ENCODE measurements around the gene ATXN7L2.

The ATXN7L2 gene

GRCh38 chr1:109508001-109508872, 24.5 kb downstream of the ATXN7L2 start:
- Histone ChIP-seq H3K4me1 (ENCODE audit: insufficient read depth, low read length) (peaks cover 13% of the 10 kb centered on the region), H3K27me3 (ENCODE audit: insufficient read depth, low read length) (no peaks in the 10 kb centered on the region), H3K4me3 (ENCODE audit: low read length) (no peak overlapping the region), H3K9me3 (ENCODE audit: low read length) (no peaks in the 10 kb centered on the region), H3K36me3 (ENCODE audit: insufficient read depth, low read length) (no peaks in the 10 kb centered on the region), H2AFZ (ENCODE audit: low read depth, low read length) (no peak overlapping the region)

GRCh38 chr1:109508873-109509175, 25.1 kb downstream of the ATXN7L2 start:
- no peaks in the 10 kb centered on the region for H3K9me3 ChIP-seq (ENCODE audit: low read length)
- H3K27me3 ChIP-seq (ENCODE audit: insufficient read depth, low read length), result no peaks in the 10 kb centered on the region
- H3K4me3 ChIP-seq (ENCODE audit: low read length), result peak overlapping the region; percentile 85
- H2AFZ ChIP-seq (ENCODE audit: low read depth, low read length), result no peak overlapping the region
- H3K4me1 ChIP-seq (ENCODE audit: insufficient read depth, low read length), result peaks cover 13% of the 10 kb centered on the region
- no peaks in the 10 kb centered on the region for H3K36me3 ChIP-seq (ENCODE audit: insufficient read depth, low read length)

GRCh38 chr1:109509176-109510134, 25.8 kb downstream of the ATXN7L2 start, which contains the start of gene AMIGO1:
Gene AMIGO1, minus strand, starts transcription at chr1:109509727. Its CDS starts 815 bp downstream, at chr1:109508912.
- Histone ChIP-seq H3K36me3 (ENCODE audit: insufficient read depth, low read length) (no peaks in the 10 kb centered on the region), H3K4me3 (ENCODE audit: low read length) (peak within 1 kb of the TSS; percentile 85), H3K27me3 (ENCODE audit: insufficient read depth, low read length) (no peaks in the 10 kb centered on the region), H2AFZ (ENCODE audit: low read depth, low read length) (peak within 1 kb of the TSS; percentile 84), H3K9me3 (ENCODE audit: low read length) (no peaks in the 10 kb centered on the region), H3K4me1 (ENCODE audit: insufficient read depth, low read length) (peaks cover 13% of the 10 kb centered on the region)

GRCh38 chr1:109513110-109513710, 29.5 kb downstream of the ATXN7L2 start:
- H3K9me3 ChIP-seq (ENCODE audit: low read length), result no peaks in the 10 kb centered on the region
- H3K36me3 ChIP-seq (ENCODE audit: insufficient read depth, low read length), result no peaks in the 10 kb centered on the region
- peaks cover 12% of the 10 kb centered on the region for H3K27me3 ChIP-seq (ENCODE audit: insufficient read depth, low read length)
- H3K4me1 ChIP-seq (ENCODE audit: insufficient read depth, low read length), result peaks cover 13% of the 10 kb centered on the region
- H3K4me3 ChIP-seq (ENCODE audit: low read length), result no peak overlapping the region
- H2AFZ ChIP-seq (ENCODE audit: low read depth, low read length), result no peak overlapping the region

GRCh38 chr1:109514846-109515245, 31.1 kb downstream of the ATXN7L2 start:
- H2AFZ ChIP-seq (ENCODE audit: low read depth, low read length), result no peak overlapping the region
- H3K4me3 ChIP-seq (ENCODE audit: low read length), result no peak overlapping the region
- no peaks in the 10 kb centered on the region for H3K36me3 ChIP-seq (ENCODE audit: insufficient read depth, low read length)
- H3K27me3 ChIP-seq (ENCODE audit: insufficient read depth, low read length), result peaks cover 12% of the 10 kb centered on the region
- H3K4me1 ChIP-seq (ENCODE audit: insufficient read depth, low read length), result peaks cover 8% of the 10 kb centered on the region
- no peaks in the 10 kb centered on the region for H3K9me3 ChIP-seq (ENCODE audit: low read length)

- Histone ChIP-seq H3K4me1 (ENCODE audit: insufficient read depth, low read length) (peaks cover 7% of the 10 kb centered on the region), H3K9me3 (ENCODE audit: low read length) (no peaks in the 10 kb centered on the region), H3K4me3 (ENCODE audit: low read length) (no peak overlapping the region), H3K36me3 (ENCODE audit: insufficient read depth, low read length) (no peaks in the 10 kb centered on the region), H2AFZ (ENCODE audit: low read depth, low read length) (no peak overlapping the region), H3K27me3 (ENCODE audit: insufficient read depth, low read length) (peaks cover 20% of the 10 kb centered on the region)
Measured at GRCh38 chr1:109516872-109517271, 33.2 kb downstream of the ATXN7L2 start.

GRCh38 chr1:109517337-109517736, 33.6 kb downstream of the ATXN7L2 start:
- Histone ChIP-seq H3K4me1 (ENCODE audit: insufficient read depth, low read length) (peaks cover 7% of the 10 kb centered on the region), H2AFZ (ENCODE audit: low read depth, low read length) (no peak overlapping the region), H3K9me3 (ENCODE audit: low read length) (no peaks in the 10 kb centered on the region), H3K27me3 (ENCODE audit: insufficient read depth, low read length) (peaks cover 24% of the 10 kb centered on the region), H3K36me3 (ENCODE audit: insufficient read depth, low read length) (no peaks in the 10 kb centered on the region), H3K4me3 (ENCODE audit: low read length) (no peak overlapping the region)

- Histone ChIP-seq H3K9me3 (ENCODE audit: low read length) (no peaks in the 10 kb centered on the region), H3K4me3 (ENCODE audit: low read length) (no peak overlapping the region), H3K36me3 (ENCODE audit: insufficient read depth, low read length) (no peaks in the 10 kb centered on the region), H3K4me1 (ENCODE audit: insufficient read depth, low read length) (peaks cover 7% of the 10 kb centered on the region), H3K27me3 (ENCODE audit: insufficient read depth, low read length) (peaks cover 26% of the 10 kb centered on the region), H2AFZ (ENCODE audit: low read depth, low read length) (no peak overlapping the region)
Measured at GRCh38 chr1:109521002-109521951, 37.6 kb downstream of the ATXN7L2 start.

GRCh38 chr1:109522026-109522425, 38.3 kb downstream of the ATXN7L2 start:
- H3K36me3 ChIP-seq (ENCODE audit: insufficient read depth, low read length), result no peaks in the 10 kb centered on the region
- H3K4me1 ChIP-seq (ENCODE audit: insufficient read depth, low read length), result peaks cover 7% of the 10 kb centered on the region
- H3K4me3 ChIP-seq (ENCODE audit: low read length), result no peak overlapping the region
- H3K27me3 ChIP-seq (ENCODE audit: insufficient read depth, low read length), result peaks cover 19% of the 10 kb centered on the region
- no peak overlapping the region for H2AFZ ChIP-seq (ENCODE audit: low read depth, low read length)
- no peaks in the 10 kb centered on the region for H3K9me3 ChIP-seq (ENCODE audit: low read length)

GRCh38 chr1:109523706-109524105, 40.0 kb downstream of the ATXN7L2 start:
- Histone ChIP-seq H3K9me3 (ENCODE audit: low read length) (no peaks in the 10 kb centered on the region), H2AFZ (ENCODE audit: low read depth, low read length) (no peak overlapping the region)

GRCh38 chr1:109527098-109527811, 43.5 kb downstream of the ATXN7L2 start:
- peaks cover 20% of the 10 kb centered on the region for H3K27me3 ChIP-seq (ENCODE audit: insufficient read depth, low read length)
- H3K4me3 ChIP-seq (ENCODE audit: low read length), result no peak overlapping the region
- no peak overlapping the region for H2AFZ ChIP-seq (ENCODE audit: low read depth, low read length)
- H3K4me1 ChIP-seq (ENCODE audit: insufficient read depth, low read length), result peaks cover 9% of the 10 kb centered on the region
- H3K36me3 ChIP-seq (ENCODE audit: insufficient read depth, low read length), result no peaks in the 10 kb centered on the region
- H3K9me3 ChIP-seq (ENCODE audit: low read length), result no peaks in the 10 kb centered on the region

More at GRCh38 chr1:109523706-109524105, 40.0 kb downstream of the ATXN7L2 start:
- H3K4me3 ChIP-seq (ENCODE audit: low read length), result no peak overlapping the region
- no peaks in the 10 kb centered on the region for H3K36me3 ChIP-seq (ENCODE audit: insufficient read depth, low read length)
- peaks cover 7% of the 10 kb centered on the region for H3K4me1 ChIP-seq (ENCODE audit: insufficient read depth, low read length)
- H3K27me3 ChIP-seq (ENCODE audit: insufficient read depth, low read length), result peaks cover 21% of the 10 kb centered on the region

All from neuron (in vitro differentiated cells).